ENCODE measurements around the gene ENPP6. TPM values are rescaled to one million over a fixed set of nuclear protein-coding genes. Genes with fewer than 3 reads are reported as not detected.

ENPP6 gene
- total and polyA plus RNA-seq, 4 experiments from 2014 or later = not detected

DNA sequence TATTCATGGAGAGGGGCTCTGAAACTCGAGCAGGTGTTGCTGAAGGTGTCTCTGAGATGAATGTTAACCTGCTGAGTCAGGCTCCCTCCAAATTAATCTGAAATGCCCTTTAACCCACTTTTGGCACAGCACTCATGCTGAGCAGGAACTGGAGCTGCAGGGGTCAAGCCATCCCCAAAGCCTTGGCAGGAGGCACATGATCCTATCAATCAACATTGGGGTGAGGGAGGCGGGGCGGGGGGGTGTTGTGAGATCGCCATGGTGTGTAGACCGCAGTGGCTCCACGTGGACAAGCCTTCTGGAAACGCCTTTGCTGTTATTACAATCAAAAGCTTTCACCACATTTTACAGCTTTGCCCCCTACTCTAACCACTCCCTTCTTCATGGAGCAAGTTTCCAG is 16.5 kb downstream of the ENPP6 start:
- no peaks in the 10 kb centered on the region for H3K36me3 ChIP-seq (ENCODE audit: insufficient read depth, low read length)
- H3K9me3 Mint-ChIP-seq = no peaks in the 10 kb centered on the region
- CTCF ChIA-PET (ENCODE audit: partially characterized antibody) = no interaction called here

DNA sequence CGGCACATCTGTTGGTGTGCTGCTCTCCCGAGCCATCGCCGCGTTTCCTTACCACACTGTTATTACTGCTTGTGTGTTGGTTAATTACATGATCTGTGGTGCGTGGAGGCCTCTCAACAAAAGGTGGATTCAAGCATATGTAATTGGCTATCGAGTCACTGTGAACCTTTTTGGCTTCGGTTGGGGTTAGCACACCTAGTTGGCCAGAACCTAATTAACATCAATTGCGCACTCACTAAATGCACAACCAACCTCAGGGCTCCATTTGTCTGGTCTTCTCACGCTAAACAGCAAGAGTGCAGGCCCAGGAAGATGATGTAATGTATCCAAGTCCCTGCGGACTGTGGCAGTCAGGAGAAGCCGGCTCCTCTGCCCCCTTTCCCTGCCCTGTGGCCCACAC is 17.4 kb downstream of the ENPP6 start:
- Histone ChIP-seq H3K27ac (ENCODE audit: low read depth, low read length) (no peak overlapping the region), H3K4me1 (ENCODE audit: insufficient read depth, low read length) (no peaks in the 10 kb centered on the region), H3K27me3 (ENCODE audit: insufficient read depth, low read length) (no peaks in the 10 kb centered on the region), H3K9me3 (ENCODE audit: control insufficient read depth in 1 of 2, low read length in 2 of 2) (no peaks in the 10 kb centered on the region), H3K36me3 (ENCODE audit: insufficient read depth, low read length) (no peaks in the 10 kb centered on the region), H3K4me3 (ENCODE audit: low read length in 2 of 2) (no peak overlapping the region)
- Mint-ChIP-seq H3K9me3 (no peaks in the 10 kb centered on the region), H3K27ac (no peak overlapping the region), H3K36me3 (no peaks in the 10 kb centered on the region), H3K4me3 (no peak overlapping the region), H3K27me3 (peaks cover 2 to 7% of the 10 kb centered on the region in 2 donors), H3K4me1 (no peaks in the 10 kb centered on the region)
- CTCF ChIA-PET (ENCODE audit: partially characterized antibody) = no interaction called here
- DNase-seq = no peak
- POLR2A ChIA-PET (ENCODE audit: partially characterized antibody) = no interaction called here
- intact Hi-C loops (cut with micrococcal nuclease) = no loop called here

More for the DNA sequence above, 16.5 kb downstream of the ENPP6 start:
- Mint-ChIP-seq H3K4me3 (no peak overlapping the region), H3K36me3 (no peaks in the 10 kb centered on the region), H3K27me3 (peaks cover 7 to 10% of the 10 kb centered on the region in 2 donors), H3K27ac (no peak overlapping the region), H3K4me1 (no peaks in the 10 kb centered on the region)
- no peak for DNase-seq
- H3K27me3 ChIP-seq (ENCODE audit: insufficient read depth, low read length) = no peaks in the 10 kb centered on the region
- H3K4me3 ChIP-seq (ENCODE audit: low read length in 2 of 2) = no peak overlapping the region
- no peaks in the 10 kb centered on the region for H3K9me3 ChIP-seq (ENCODE audit: control insufficient read depth in 1 of 2, low read length in 2 of 2)
- intact Hi-C loops (cut with micrococcal nuclease) = no loop called here
- H3K4me1 ChIP-seq (ENCODE audit: insufficient read depth, low read length) = no peaks in the 10 kb centered on the region
- POLR2A ChIA-PET (ENCODE audit: partially characterized antibody) = no interaction called here
- H3K27ac ChIP-seq (ENCODE audit: low read depth, low read length) = no peak overlapping the region

DNA sequence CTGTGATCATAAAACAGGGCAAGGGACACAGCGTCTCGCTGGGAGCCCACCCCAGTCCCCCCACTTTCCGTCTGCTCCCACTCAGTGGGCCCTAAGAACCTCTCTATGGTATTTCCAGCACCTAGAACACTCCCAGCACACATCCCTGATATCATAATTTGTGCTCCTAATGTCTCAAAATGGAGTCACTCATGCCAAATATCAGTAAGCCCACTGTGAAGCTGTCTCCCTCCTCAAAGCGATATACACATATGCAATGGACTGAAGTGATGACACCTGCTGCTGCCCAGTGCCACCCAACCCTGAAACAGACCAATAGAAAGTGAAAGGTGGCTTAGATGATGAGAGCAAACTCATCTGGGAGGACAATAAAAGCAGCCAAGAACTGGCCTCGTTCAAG is 17.9 kb downstream of the ENPP6 start:
- H3K4me1 ChIP-seq (ENCODE audit: insufficient read depth, low read length) = no peaks in the 10 kb centered on the region
- no peak for DNase-seq
- H3K27me3 ChIP-seq (ENCODE audit: insufficient read depth, low read length) = no peaks in the 10 kb centered on the region
- no peak overlapping the region for H3K27ac ChIP-seq (ENCODE audit: low read depth, low read length)
- no peaks in the 10 kb centered on the region for H3K36me3 ChIP-seq (ENCODE audit: insufficient read depth, low read length)
- ChIA-PET CTCF (ENCODE audit: partially characterized antibody) (no interaction called here), POLR2A (ENCODE audit: partially characterized antibody) (no interaction called here)
- H3K9me3 ChIP-seq (ENCODE audit: control insufficient read depth in 1 of 2, low read length in 2 of 2) = no peaks in the 10 kb centered on the region
- no peaks in the 10 kb centered on the region for H3K36me3 Mint-ChIP-seq
- no peak overlapping the region for H3K27ac Mint-ChIP-seq
- intact Hi-C loops (cut with micrococcal nuclease) = no loop called here
- H3K4me3 Mint-ChIP-seq = no peak overlapping the region
- H3K9me3 Mint-ChIP-seq = no peaks in the 10 kb centered on the region
- no peaks in the 10 kb centered on the region for H3K4me1 Mint-ChIP-seq
- no peak overlapping the region for H3K4me3 ChIP-seq (ENCODE audit: low read length in 2 of 2)
- H3K27me3 Mint-ChIP-seq = peaks cover 0 to 5% of the 10 kb centered on the region in 2 donors

DNA sequence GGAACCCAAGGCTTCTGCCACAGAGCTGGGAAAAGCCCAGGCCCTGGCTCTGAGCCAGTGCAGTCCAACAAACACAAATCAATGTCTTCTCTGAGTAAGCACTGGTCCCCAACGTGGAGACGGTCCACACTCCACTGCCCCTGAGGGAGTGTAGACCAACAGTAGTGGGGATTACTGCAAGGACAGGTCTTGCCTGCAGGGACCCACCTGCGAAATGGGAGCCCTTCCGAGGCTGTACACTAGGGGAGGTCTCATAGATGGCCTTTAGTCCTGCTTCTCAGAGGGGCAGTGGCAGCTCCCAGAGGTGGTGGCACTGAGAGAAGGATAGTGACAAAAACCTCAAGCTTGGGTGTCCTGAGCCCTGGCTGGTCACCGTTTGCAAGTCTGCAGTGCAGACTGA is 19.5 kb downstream of the ENPP6 start:
- Mint-ChIP-seq H3K36me3 (no peaks in the 10 kb centered on the region), H3K9me3 (no peaks in the 10 kb centered on the region), H3K4me1 (no peaks in the 10 kb centered on the region), H3K27ac (no peak overlapping the region), H3K4me3 (no peak overlapping the region), H3K27me3 (peaks cover 2 to 5% of the 10 kb centered on the region in 2 donors)
- H3K27me3 ChIP-seq (ENCODE audit: insufficient read depth, low read length) = no peaks in the 10 kb centered on the region
- ChIA-PET CTCF (ENCODE audit: partially characterized antibody) (no interaction called here), POLR2A (ENCODE audit: partially characterized antibody) (no interaction called here)
- no peaks in the 10 kb centered on the region for H3K9me3 ChIP-seq (ENCODE audit: control insufficient read depth in 1 of 2, low read length in 2 of 2)
- no peaks in the 10 kb centered on the region for H3K4me1 ChIP-seq (ENCODE audit: insufficient read depth, low read length)
- DNase-seq = no peak
- H3K27ac ChIP-seq (ENCODE audit: low read depth, low read length) = no peak overlapping the region
- no peaks in the 10 kb centered on the region for H3K36me3 ChIP-seq (ENCODE audit: insufficient read depth, low read length)
- intact Hi-C loops (cut with micrococcal nuclease) = no loop called here
- H3K4me3 ChIP-seq (ENCODE audit: low read length in 2 of 2) = no peak overlapping the region

DNA sequence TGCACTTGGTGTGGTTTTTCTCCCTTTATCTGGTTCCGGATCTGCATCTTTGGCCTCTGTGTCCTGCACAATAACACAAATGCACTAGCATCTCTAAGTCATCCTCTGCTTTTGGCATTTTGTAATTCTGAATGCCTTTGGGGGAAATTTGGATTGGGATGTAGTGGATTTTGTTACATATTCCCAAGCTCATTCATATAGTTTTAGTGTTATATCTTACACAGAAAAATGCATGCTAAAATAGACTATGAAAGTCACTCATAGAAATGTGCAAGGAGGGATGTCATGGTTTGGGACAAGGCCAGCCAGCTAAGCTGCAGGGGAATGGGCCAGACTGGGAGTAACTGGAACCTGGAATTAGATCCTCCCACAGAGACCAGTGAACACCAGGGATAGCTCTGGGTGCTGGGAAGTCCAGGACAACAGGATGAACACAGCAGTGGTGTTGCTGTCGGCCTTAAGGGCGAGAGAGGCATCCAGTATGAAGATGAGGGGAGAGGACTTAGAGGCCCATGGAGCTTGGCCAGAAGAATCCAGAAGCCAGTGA is 20.1 kb downstream of the ENPP6 start:
- Mint-ChIP-seq H3K27ac (no peak overlapping the region), H3K36me3 (no peaks in the 10 kb centered on the region), H3K4me3 (no peak overlapping the region), H3K4me1 (no peaks in the 10 kb centered on the region), H3K9me3 (peaks cover 0 to 1% (median 0%) of the 10 kb centered on the region in 8 donors), H3K27me3 (peaks cover 2 to 3% of the 10 kb centered on the region in 2 donors)
- H3K4me1 ChIP-seq (ENCODE audit: insufficient read depth, low read length) = no peaks in the 10 kb centered on the region
- intact Hi-C loops (cut with micrococcal nuclease) = no loop called here
- H3K4me3 ChIP-seq (ENCODE audit: low read length in 2 of 2) = no peak overlapping the region
- ChIA-PET CTCF (ENCODE audit: partially characterized antibody) (no interaction called here), POLR2A (ENCODE audit: partially characterized antibody) (no interaction called here)
- no peaks in the 10 kb centered on the region for H3K36me3 ChIP-seq (ENCODE audit: insufficient read depth, low read length)
- H3K27ac ChIP-seq (ENCODE audit: low read depth, low read length) = no peak overlapping the region
- no peaks in the 10 kb centered on the region for H3K9me3 ChIP-seq (ENCODE audit: control insufficient read depth in 1 of 2, low read length in 2 of 2)
- no peaks in the 10 kb centered on the region for H3K27me3 ChIP-seq (ENCODE audit: insufficient read depth, low read length)
- no peak for DNase-seq

DNA sequence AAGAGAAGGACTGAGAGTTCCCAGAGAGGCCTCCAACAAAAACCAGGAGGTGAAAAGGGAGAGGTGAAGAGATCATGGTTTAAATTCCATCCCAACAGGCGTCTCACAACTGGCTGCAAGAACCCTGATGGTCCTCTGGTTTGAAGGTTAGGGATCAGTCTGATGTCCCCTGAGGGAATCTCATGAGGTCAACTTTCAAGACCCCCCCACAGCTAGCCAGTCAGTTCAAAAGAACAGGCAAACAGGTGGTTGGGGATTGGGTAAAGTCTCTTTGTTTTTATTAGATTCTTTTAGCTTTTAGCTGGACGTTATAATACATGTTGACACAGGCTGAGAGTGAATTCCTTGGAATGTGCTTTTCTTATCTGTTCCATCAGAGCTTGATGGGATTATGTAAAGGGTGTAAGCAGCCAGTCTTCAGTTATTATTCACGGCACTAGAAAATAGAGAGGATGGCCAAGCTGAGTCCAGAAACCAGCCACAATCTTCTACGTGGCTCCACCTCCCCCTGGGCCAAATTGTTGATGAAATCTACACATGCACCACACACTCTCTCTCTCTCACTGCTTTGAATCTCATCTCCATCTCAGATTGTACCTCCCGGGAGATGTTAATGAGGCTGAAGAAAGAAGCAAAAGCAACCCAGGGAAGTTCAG is 20.8 kb downstream of the ENPP6 start:
- Mint-ChIP-seq H3K36me3 (no peaks in the 10 kb centered on the region), H3K27ac (no peak overlapping the region), H3K4me3 (no peak overlapping the region), H3K9me3 (peaks cover 0 to 1% (median 0%) of the 10 kb centered on the region in 8 donors), H3K27me3 (peaks cover 0 to 2% of the 10 kb centered on the region in 2 donors), H3K4me1 (no peaks in the 10 kb centered on the region)
- no peak overlapping the region for H3K4me3 ChIP-seq (ENCODE audit: low read length in 2 of 2)
- no peaks in the 10 kb centered on the region for H3K9me3 ChIP-seq (ENCODE audit: control insufficient read depth in 1 of 2, low read length in 2 of 2)
- CTCF ChIA-PET (ENCODE audit: partially characterized antibody) = no interaction called here
- intact Hi-C loops (cut with micrococcal nuclease) = no loop called here
- no peak for DNase-seq
- H3K27me3 ChIP-seq (ENCODE audit: insufficient read depth, low read length) = no peaks in the 10 kb centered on the region
- H3K36me3 ChIP-seq (ENCODE audit: insufficient read depth, low read length) = no peaks in the 10 kb centered on the region
- no peak overlapping the region for H3K27ac ChIP-seq (ENCODE audit: low read depth, low read length)
- POLR2A ChIA-PET (ENCODE audit: partially characterized antibody) = no interaction called here
- H3K4me1 ChIP-seq (ENCODE audit: insufficient read depth, low read length) = no peaks in the 10 kb centered on the region

DNA sequence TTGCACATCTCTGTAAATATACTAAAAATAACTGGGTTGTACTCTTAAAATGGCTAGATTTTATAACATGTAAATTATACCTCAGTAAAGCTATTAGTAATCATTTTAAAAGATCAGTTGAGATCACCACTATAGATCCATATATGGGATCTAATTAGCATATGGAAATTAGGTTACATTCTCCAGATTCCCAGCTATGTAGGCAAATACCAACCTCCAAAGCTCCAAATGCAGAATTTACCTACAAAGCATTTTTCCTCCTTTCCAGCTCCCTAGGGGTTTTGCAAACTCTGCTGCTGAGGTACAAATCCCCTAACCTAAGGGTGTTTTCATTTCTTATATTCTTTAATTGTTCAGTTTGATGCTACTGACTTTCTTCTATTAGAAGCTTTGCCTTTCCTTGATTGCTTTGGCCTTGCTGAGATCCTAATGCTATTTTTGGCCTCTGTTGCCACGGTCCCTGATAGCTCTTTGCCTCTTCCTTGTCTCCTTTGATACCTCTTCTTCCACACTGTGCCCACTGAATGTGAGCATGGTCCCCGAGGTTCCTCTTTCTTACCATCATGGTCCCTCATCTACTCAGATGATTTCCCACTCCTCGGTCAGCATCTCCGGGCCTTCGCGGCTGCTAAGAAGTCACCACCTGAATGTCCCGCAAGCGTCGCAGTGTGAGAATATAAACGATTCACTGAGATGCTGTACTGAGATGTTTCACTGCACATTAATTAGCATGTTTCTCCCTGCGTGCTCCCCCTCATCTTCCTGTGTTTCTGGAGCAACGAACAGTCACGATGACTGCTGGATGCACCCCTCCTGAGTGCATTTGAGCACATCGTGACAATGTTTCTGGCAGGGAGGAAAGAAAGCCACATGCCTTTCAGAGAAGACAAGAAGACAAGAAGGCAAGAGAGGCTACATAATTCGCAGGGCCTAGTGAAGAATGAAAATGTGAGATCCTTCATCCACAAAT is 23.8 kb downstream of the ENPP6 start:
- no peaks in the 10 kb centered on the region for H3K4me1 Mint-ChIP-seq
- no peaks in the 10 kb centered on the region for H3K4me1 ChIP-seq (ENCODE audit: insufficient read depth, low read length)
- peaks cover 0 to 2% of the 10 kb centered on the region in 2 donors for H3K27me3 Mint-ChIP-seq
- no peaks in the 10 kb centered on the region for H3K27me3 ChIP-seq (ENCODE audit: insufficient read depth, low read length)
- DNase-seq = no peak
- ChIA-PET CTCF (ENCODE audit: partially characterized antibody) (no interaction called here), POLR2A (ENCODE audit: partially characterized antibody) (no interaction called here)
- no peaks in the 10 kb centered on the region for H3K9me3 ChIP-seq (ENCODE audit: control insufficient read depth in 1 of 2, low read length in 2 of 2)
- no peaks in the 10 kb centered on the region for H3K36me3 Mint-ChIP-seq
- H3K27ac ChIP-seq (ENCODE audit: low read depth, low read length) = no peak overlapping the region
- H3K4me3 ChIP-seq (ENCODE audit: low read length in 2 of 2) = no peak overlapping the region
- H3K4me3 Mint-ChIP-seq = no peak overlapping the region
- peaks cover 0 to 1% (median 0%) of the 10 kb centered on the region in 8 donors for H3K9me3 Mint-ChIP-seq
- intact Hi-C loops (cut with micrococcal nuclease) = no loop called here
- H3K36me3 ChIP-seq (ENCODE audit: insufficient read depth, low read length) = no peaks in the 10 kb centered on the region
- H3K27ac Mint-ChIP-seq = no peak overlapping the region

Measured in CD4-positive, alpha-beta memory T cell (primary cell).